ENCODE results near the gene FPR3.

Gene FPR3

DNA sequence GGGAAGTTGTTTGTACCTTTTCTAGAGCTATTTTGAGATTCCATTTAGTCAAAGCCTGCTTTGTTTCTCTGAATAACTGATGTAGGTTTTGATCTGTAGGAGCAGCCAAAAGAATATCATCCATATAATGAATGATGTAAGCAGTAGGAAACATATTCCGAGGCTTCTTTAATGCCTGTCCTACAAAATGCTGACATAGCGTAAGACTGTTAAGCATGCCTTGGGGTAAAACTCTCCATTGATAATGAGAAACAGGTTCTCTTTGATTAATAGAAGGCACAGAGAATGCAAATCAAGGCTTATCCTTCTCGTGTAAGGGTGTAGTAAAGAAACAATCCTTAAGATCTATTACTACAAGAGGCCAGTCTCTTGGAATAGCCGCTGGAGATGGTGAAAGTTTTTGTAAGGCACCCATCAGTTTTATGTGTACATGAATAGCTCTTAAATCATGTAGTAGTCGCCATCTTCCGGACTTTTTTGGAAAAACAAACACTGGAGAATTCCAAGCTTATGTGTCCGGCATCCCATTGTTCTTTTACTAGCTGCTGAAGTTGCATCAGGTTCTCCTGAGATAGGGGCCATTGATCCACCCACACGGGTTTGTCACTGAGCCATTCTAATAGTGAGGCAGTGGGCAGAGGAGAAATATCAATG is 13.5 kb downstream of the FPR3 start:
- DNase-seq: no peak

GRCh38 chr19:51809787-51810186 is 14.8 kb downstream of the FPR3 start:
- DNase-seq: no peak

- no peak for DNase-seq
Observed at GRCh38 chr19:51810223-51810622, 15.3 kb downstream of the FPR3 start.

GRCh38 chr19:51811344-51811743 is 16.4 kb downstream of the FPR3 start:
- no peak for DNase-seq

GRCh38 chr19:51815043-51815442 is 20.1 kb downstream of the FPR3 start:
- DNase-seq: no peak

- DNase-seq: no peak
Observed at GRCh38 chr19:51816711-51817110, 21.8 kb downstream of the FPR3 start.

- no peak for DNase-seq
Observed at GRCh38 chr19:51820011-51820410, 25.1 kb downstream of the FPR3 start.

- no peak for DNase-seq
Observed at GRCh38 chr19:51820831-51821446, 26.0 kb downstream of the FPR3 start.

DNA sequence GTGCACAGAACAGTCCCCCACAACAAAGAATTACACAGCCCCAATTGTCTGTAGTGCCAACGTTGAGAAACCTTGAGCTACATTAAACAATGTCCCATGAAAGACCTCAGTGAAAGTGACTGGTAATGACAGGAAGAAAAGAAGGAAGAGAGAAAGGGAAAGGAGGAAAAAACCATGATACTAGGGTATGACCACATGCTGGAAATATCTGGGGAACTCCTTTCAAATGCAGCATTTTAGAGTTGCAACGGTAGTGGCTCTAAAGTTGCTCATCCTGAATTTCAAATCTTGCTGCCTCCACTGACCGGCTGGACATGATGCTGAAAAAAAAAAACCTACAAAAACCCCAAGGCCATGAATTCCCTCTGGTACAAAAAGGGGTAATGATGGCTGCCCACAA is 26.5 kb downstream of the FPR3 start:
- no peak for DNase-seq

GRCh38 chr19:51821921-51822320 is 27.0 kb downstream of the FPR3 start:
- DNase-seq: no peak

- no peak for DNase-seq
Observed at GRCh38 chr19:51822325-51822724, 27.4 kb downstream of the FPR3 start.

DNA sequence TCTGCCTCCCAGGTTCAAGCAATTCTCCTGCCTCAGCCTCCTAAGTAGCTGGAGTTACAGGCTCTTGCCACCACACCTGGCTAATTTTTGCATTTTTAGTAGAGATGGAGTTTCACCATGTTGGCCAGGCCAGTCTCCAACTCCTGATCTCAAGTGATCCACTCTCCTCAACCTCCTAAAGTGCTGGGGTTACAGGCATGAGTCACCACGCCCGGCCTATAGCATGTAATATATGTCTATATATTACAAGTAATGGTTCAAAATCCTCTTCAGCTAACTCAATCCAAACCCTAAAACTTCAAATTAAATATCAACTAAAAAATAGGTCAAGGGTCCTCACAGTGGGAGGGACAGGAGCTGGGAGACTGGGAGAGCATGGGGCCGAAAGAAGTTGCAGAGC is 28.0 kb downstream of the FPR3 start:
- no peak for DNase-seq

- DNase-seq: no peak
Observed at GRCh38 chr19:51824281-51825005, 29.5 kb downstream of the FPR3 start.

DNA sequence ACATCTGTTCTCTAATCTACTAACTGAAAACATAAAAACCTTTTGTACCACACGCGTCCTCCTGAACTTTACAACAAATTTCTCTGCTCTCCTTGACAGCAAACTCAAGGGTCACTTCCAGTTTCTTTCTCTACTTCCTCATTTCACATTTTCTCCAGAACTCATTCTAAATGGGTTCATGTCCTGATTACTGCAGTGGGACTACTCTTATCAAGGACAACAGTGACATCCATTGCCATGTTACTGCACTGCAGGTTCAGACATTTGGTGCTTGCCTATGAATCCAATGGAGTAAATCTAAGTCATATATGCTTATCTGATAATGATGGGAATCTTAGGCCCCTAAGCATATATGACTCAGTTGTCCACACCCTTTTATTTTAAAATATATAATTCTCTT is 35.3 kb downstream of the FPR3 start:
- no peak for DNase-seq

DNA sequence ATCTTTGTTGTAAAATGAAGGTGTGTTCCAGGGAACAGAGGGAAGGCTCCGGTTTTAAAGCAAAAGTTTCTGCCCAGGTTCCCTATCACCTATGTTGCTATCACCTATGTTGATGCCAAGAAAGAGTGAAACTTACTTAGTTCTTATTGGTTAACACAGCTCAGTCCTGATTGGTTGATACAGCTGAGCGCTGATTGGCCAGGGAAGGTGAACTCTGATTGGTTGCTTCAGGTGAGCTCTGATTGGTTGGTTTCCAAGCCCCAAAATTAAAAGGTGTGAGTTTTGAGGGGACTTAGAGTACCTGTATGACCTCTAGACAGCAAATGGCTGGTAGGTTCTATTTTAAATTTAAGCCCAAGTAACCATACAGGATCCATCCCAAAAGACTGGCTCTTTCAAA is 42.2 kb downstream of the FPR3 start:
- no peak for DNase-seq

- DNase-seq: no peak
Observed at GRCh38 chr19:51861870-51862622, 67.1 kb downstream of the FPR3 start.

GRCh38 chr19:51873097-51873496 is 78.1 kb downstream of the FPR3 start:
- DNase-seq: no peak
